ENCODE results near the gene SHOC2. TPM values are rescaled to one million over a fixed set of nuclear protein-coding genes. Genes with fewer than 3 reads are reported as not detected.

SHOC2 gene
- polyA plus RNA-seq, 1 donor from 2014 or later, result 46.0 TPM

DNA sequence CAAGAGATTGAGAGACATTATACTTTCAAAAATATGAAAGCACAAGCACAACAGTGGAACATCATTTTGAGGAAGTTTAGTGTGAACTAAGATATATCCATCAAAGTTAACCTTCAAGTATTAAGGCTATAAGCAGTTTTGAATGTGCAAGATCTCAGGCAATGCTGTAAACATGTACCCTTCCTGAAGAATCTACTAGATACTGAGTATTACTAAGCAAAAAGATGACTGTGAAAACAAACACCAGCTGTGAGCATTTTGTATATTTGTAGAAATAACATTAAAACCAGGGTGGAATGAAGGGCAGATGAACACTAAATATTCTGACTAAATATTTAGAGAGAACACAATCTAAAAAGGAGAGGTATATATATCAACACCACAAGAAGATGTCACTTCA is 116.1 kb downstream of the SHOC2 start:
- Histone ChIP-seq H3K9ac (ENCODE audit: low read length) (no peak overlapping the region), H2AFZ (ENCODE audit: low read depth, low read length) (no peak overlapping the region), H3K79me2 (replicated peaks; ENCODE audit: insufficient read depth, low read length) (no peaks in the 10 kb centered on the region), H3K9me2 (ENCODE audit: insufficient read depth, low read length) (no peaks in the 10 kb centered on the region), H3K9me3 (ENCODE audit: low read length) (peaks cover 12% of the 10 kb centered on the region), H4K20me1 (ENCODE audit: insufficient read depth) (no peaks in the 10 kb centered on the region), H3K36me3 (ENCODE audit: insufficient read depth, low read length) (no peaks in the 10 kb centered on the region), H3K4me2 (ENCODE audit: low read length) (no peak overlapping the region), H3K27ac (ENCODE audit: low read length) (no peak overlapping the region), H3K4me3 (ENCODE audit: low read length) (no peak overlapping the region), H3K27me3 (ENCODE audit: insufficient read depth, low read depth, low read length) (no peaks in the 10 kb centered on the region), H3F3A (ENCODE audit: insufficient read depth, low read length, poor library complexity, severe bottlenecking) (no peaks in the 10 kb centered on the region)
- TF ChIP-seq EP300 (conservative IDR thresholded peaks at IDR 0.05; ENCODE audit: poor library complexity, severe bottlenecking), result no peak
- no peak for TF ChIP-seq MXI1 (conservative IDR thresholded peaks at IDR 0.05; ENCODE audit: poor library complexity, severe bottlenecking)
- no peak for TF ChIP-seq SMC3 (conservative IDR thresholded peaks at IDR 0.05; ENCODE audit: poor library complexity)
- TF ChIP-seq, protein P1, sequence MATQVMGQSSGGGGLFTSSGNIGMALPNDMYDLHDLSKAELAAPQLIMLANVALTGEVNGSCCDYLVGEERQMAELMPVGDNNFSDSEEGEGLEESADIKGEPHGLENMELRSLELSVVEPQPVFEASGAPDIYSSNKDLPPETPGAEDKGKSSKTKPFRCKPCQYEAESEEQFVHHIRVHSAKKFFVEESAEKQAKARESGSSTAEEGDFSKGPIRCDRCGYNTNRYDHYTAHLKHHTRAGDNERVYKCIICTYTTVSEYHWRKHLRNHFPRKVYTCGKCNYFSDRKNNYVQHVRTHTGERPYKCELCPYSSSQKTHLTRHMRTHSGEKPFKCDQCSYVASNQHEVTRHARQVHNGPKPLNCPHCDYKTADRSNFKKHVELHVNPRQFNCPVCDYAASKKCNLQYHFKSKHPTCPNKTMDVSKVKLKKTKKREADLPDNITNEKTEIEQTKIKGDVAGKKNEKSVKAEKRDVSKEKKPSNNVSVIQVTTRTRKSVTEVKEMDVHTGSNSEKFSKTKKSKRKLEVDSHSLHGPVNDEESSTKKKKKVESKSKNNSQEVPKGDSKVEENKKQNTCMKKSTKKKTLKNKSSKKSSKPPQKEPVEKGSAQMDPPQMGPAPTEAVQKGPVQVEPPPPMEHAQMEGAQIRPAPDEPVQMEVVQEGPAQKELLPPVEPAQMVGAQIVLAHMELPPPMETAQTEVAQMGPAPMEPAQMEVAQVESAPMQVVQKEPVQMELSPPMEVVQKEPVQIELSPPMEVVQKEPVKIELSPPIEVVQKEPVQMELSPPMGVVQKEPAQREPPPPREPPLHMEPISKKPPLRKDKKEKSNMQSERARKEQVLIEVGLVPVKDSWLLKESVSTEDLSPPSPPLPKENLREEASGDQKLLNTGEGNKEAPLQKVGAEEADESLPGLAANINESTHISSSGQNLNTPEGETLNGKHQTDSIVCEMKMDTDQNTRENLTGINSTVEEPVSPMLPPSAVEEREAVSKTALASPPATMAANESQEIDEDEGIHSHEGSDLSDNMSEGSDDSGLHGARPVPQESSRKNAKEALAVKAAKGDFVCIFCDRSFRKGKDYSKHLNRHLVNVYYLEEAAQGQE (IDR thresholded peaks at IDR 0.05; ENCODE audit: borderline replicate concordance), result no peak
- no peak for TF ChIP-seq RAD21 (conservative IDR thresholded peaks at IDR 0.05)
- TF ChIP-seq EZH2 (IDR thresholded peaks at IDR 0.05; ENCODE audit: borderline replicate concordance, insufficient read depth, low read length, poor library complexity, severe bottlenecking), result no peak
- no peak for TF ChIP-seq TAF1 (IDR thresholded peaks at IDR 0.05; ENCODE audit: low read depth)
- no peak for TF ChIP-seq POLR2AphosphoS5 (IDR thresholded peaks at IDR 0.05)
- TF ChIP-seq, protein P2, sequence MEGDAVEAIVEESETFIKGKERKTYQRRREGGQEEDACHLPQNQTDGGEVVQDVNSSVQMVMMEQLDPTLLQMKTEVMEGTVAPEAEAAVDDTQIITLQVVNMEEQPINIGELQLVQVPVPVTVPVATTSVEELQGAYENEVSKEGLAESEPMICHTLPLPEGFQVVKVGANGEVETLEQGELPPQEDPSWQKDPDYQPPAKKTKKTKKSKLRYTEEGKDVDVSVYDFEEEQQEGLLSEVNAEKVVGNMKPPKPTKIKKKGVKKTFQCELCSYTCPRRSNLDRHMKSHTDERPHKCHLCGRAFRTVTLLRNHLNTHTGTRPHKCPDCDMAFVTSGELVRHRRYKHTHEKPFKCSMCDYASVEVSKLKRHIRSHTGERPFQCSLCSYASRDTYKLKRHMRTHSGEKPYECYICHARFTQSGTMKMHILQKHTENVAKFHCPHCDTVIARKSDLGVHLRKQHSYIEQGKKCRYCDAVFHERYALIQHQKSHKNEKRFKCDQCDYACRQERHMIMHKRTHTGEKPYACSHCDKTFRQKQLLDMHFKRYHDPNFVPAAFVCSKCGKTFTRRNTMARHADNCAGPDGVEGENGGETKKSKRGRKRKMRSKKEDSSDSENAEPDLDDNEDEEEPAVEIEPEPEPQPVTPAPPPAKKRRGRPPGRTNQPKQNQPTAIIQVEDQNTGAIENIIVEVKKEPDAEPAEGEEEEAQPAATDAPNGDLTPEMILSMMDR (IDR thresholded peaks at IDR 0.05; ENCODE audit: poor library complexity, severe bottlenecking), result no peak

DNA sequence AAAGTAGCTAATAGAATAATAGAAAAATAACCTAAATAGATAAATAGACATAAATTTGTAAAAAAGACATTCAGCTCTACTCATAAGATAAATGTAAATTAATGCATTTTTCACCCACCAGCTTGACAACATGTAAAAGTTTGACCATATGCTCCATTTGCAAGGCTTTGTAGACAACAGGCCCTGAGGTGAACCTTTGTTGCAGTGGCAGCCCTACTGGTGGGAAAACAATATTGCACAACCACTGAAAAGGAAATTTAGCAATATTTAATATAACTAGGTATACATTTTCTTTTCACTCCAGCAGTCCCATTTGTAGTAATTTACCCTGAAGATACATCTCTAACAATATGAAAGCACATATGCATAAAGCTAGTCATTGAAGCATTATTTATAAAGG is 118.5 kb downstream of the SHOC2 start:
- H4K20me1 ChIP-seq (ENCODE audit: insufficient read depth), result no peaks in the 10 kb centered on the region
- no peak overlapping the region for H3K4me2 ChIP-seq (ENCODE audit: low read length)
- no peak overlapping the region for H3K9ac ChIP-seq (ENCODE audit: low read length)
- H3K9me2 ChIP-seq (ENCODE audit: insufficient read depth, low read length), result no peaks in the 10 kb centered on the region
- H3K36me3 ChIP-seq (ENCODE audit: insufficient read depth, low read length), result no peaks in the 10 kb centered on the region
- TF ChIP-seq RAD21 (conservative IDR thresholded peaks at IDR 0.05) (no peak), TAF1 (IDR thresholded peaks at IDR 0.05; ENCODE audit: low read depth) (no peak), POLR2AphosphoS5 (IDR thresholded peaks at IDR 0.05) (no peak), EZH2 (IDR thresholded peaks at IDR 0.05; ENCODE audit: borderline replicate concordance, insufficient read depth, low read length, poor library complexity, severe bottlenecking) (no peak), MXI1 (conservative IDR thresholded peaks at IDR 0.05; ENCODE audit: poor library complexity, severe bottlenecking) (no peak), SMC3 (conservative IDR thresholded peaks at IDR 0.05; ENCODE audit: poor library complexity) (no peak), EP300 (conservative IDR thresholded peaks at IDR 0.05; ENCODE audit: poor library complexity, severe bottlenecking) (no peak)
- TF ChIP-seq, protein P2 (IDR thresholded peaks at IDR 0.05; ENCODE audit: poor library complexity, severe bottlenecking), result no peak
- TF ChIP-seq, protein P1 (IDR thresholded peaks at IDR 0.05; ENCODE audit: borderline replicate concordance), result no peak
- no peaks in the 10 kb centered on the region for H3K27me3 ChIP-seq (ENCODE audit: insufficient read depth, low read depth, low read length)
- H2AFZ ChIP-seq (ENCODE audit: low read depth, low read length), result no peak overlapping the region
- peaks cover 12% of the 10 kb centered on the region for H3K9me3 ChIP-seq (ENCODE audit: low read length)
- H3K27ac ChIP-seq (ENCODE audit: low read length), result no peak overlapping the region
- H3K79me2 ChIP-seq (replicated peaks; ENCODE audit: insufficient read depth, low read length), result no peaks in the 10 kb centered on the region
- H3F3A ChIP-seq (ENCODE audit: insufficient read depth, low read length, poor library complexity, severe bottlenecking), result no peaks in the 10 kb centered on the region
- no peak overlapping the region for H3K4me3 ChIP-seq (ENCODE audit: low read length)
